Smooth muscle cell (in vitro differentiated cells): Measurements from ENCODE around the gene DHFR. TPM values are rescaled to one million over a fixed set of nuclear protein-coding genes. Genes with fewer than 3 reads are reported as not detected.

ENCODE experiments used
- DNase-seq: peaks from one replicate; lab custom pipeline; 2025; ENCODE audit not compliant: unreplicated experiment; lab: John Stamatoyannopoulos, UW
- H2AFZ ChIP-seq: fragments of 200-600 bp; sonication (generic); 2 replicates; pipeline ENCODE4 v1.6.0; 2016; ENCODE audit warnings: antibody characterized with exemption, low read depth, mild to moderate bottlenecking
- H3F3A ChIP-seq: fragments of 200-600 bp; sonication (generic); 2 replicates; pipeline ENCODE4 v1.6.0; 2017; ENCODE audit warnings: antibody characterized with exemption, low read depth
- H3K27ac ChIP-seq: fragments of 200-600 bp; sonication (generic); 2 replicates; pipeline ENCODE4 v1.5.1; 2016; ENCODE audit warnings: low read depth, mild to moderate bottlenecking
- H3K27me3 ChIP-seq: fragments of 200-600 bp; sonication (generic); 2 replicates; pipeline ENCODE4 v1.6.1; 2016; ENCODE audit warnings: low read depth, mild to moderate bottlenecking
- H3K36me3 ChIP-seq: fragments of 200-600 bp; sonication (generic); 2 replicates; pipeline ENCODE4 v1.5.1; 2016; ENCODE audit warnings: low read depth
- H3K4me1 ChIP-seq: fragments of 200-600 bp; sonication (generic); 2 replicates; pipeline ENCODE4 v1.5.1; 2016; ENCODE audit warnings: low read depth
- H3K4me2 ChIP-seq: fragments of 200-600 bp; sonication (generic); 2 replicates; pipeline ENCODE4 v1.6.0; 2016; ENCODE audit warnings: mild to moderate bottlenecking
- H3K4me3 ChIP-seq: fragments of 200-600 bp; sonication (generic); 2 replicates; pipeline ENCODE4 v1.5.1; 2016; ENCODE audit warnings: mild to moderate bottlenecking
- H3K79me2 ChIP-seq: fragments of 200-600 bp; sonication (generic); 2 replicates; pipeline ENCODE4 v1.6.0; 2016; ENCODE audit warnings: low read depth, mild to moderate bottlenecking
- H3K9ac ChIP-seq: fragments of 200-600 bp; sonication (generic); 2 replicates; pipeline ENCODE4 v1.6.0; 2016; ENCODE audit warnings: low read depth
- H3K9me3 ChIP-seq: fragments of 200-600 bp; sonication (generic); replicated peaks from 2 replicates; pipeline ENCODE4 v1.5.1; 2016; ENCODE audit warnings: low read depth
- H4K20me1 ChIP-seq: fragments of 200-600 bp; sonication (generic); 2 replicates; pipeline ENCODE4 v1.6.0; 2016; ENCODE audit warnings: low read depth
- WGBS: methylation state at CpG from one replicate; pipeline ENCODE4 v1.1.7; 2016; ENCODE audit warnings: low lambda C conversion rate; 5-methylcytosine and 5-hydroxymethylcytosine counted together
- polyA plus RNA-seq: library from polyadenylated mRNA; unstranded; fragments of >200 nt; fragmentation: Nextera tagmentation; extraction: Ambion mirVana; gene quantifications from 2 replicates; pipeline ENCODE4 v1.2.1, GENCODE V29; 2016
- total RNA-seq: library from RNA; depleted of rRNA; stranded (reverse); fragments of >200 nt; gene quantifications from 2 replicates; pipeline ENCODE4 v1.2.3, GENCODE V29; 2014
- TF ChIP-seq, protein P1 (sequence below): fragments of 200-600 bp; sonication (generic); IDR thresholded peaks from 2 replicates; pipeline ENCODE4 v1.5.1; 2017; ENCODE audit warnings: borderline replicate concordance, mild to moderate bottlenecking, antibody characterized with exemption; ENCODE audit not compliant: insufficient read depth, poor library complexity, severe bottlenecking

Gene DHFR
- total and polyA plus RNA-seq, 2 experiments from 2014 or later = 7.4 to 16.5 TPM

DNA sequence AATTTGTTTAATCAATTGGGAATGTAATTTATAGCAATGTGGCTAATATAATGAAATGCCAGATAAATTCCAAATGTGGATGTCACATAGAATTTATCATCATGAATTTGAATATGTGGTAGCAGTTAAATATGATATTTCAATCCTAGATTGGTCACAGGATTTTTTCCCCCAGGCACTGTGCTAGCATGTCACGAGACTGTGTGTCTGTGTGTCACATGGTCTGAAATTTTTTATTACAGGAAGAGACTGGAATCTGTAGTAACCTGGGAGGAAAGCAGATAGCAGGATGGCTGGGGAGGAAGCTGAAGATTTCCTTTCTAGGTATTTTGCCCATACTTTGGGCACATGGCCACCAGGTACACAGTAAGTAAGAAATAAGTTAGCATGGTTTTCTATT lies 35.7 kb downstream of the DHFR start:
- H3K4me2 ChIP-seq = no peak overlapping the region
- 77% methylated on average over 1 of the region's 1 CpG for WGBS

DNA sequence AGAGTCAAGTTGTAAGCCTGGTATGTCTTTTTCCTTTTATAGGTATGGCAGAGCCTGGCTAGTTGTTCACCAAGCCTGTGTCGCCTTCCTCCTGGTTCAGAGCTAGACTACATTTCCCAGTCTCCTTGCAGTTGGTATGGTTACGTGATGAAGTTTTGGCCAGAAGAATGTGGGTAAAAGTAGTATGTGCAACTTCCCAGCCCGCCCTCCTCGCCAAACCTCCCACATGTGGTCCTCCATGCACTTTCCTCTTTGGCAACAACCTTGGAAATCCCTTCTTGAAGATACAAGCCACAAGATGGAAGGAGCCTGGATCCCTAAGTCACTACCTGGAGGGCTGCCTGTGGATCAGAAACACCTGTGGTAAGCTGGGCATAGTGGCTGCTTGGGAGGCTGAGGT lies 36.3 kb downstream of the DHFR start:
- no peaks in the 10 kb centered on the region for H3K36me3 ChIP-seq
- no peak overlapping the region for H3K27ac ChIP-seq
- H3F3A ChIP-seq = no peaks in the 10 kb centered on the region
- no peak overlapping the region for H2AFZ ChIP-seq
- 89% methylated on average over 4 of the region's 4 CpGs for WGBS
- H3K9ac ChIP-seq = no peak overlapping the region
- H3K27me3 ChIP-seq = no peaks in the 10 kb centered on the region
- DNase-seq = no peak
- no peak overlapping the region for H3K4me2 ChIP-seq
- H4K20me1 ChIP-seq = no peaks in the 10 kb centered on the region
- H3K79me2 ChIP-seq = no peaks in the 10 kb centered on the region
- H3K9me3 ChIP-seq = no peaks in the 10 kb centered on the region
- peaks cover 8% of the 10 kb centered on the region for H3K4me1 ChIP-seq
- no peak overlapping the region for H3K4me3 ChIP-seq
- TF ChIP-seq, protein P1, sequence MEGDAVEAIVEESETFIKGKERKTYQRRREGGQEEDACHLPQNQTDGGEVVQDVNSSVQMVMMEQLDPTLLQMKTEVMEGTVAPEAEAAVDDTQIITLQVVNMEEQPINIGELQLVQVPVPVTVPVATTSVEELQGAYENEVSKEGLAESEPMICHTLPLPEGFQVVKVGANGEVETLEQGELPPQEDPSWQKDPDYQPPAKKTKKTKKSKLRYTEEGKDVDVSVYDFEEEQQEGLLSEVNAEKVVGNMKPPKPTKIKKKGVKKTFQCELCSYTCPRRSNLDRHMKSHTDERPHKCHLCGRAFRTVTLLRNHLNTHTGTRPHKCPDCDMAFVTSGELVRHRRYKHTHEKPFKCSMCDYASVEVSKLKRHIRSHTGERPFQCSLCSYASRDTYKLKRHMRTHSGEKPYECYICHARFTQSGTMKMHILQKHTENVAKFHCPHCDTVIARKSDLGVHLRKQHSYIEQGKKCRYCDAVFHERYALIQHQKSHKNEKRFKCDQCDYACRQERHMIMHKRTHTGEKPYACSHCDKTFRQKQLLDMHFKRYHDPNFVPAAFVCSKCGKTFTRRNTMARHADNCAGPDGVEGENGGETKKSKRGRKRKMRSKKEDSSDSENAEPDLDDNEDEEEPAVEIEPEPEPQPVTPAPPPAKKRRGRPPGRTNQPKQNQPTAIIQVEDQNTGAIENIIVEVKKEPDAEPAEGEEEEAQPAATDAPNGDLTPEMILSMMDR = no peak

More for the DNA sequence above, 35.7 kb downstream of the DHFR start:
- Histone ChIP-seq H3K27ac (no peak overlapping the region), H4K20me1 (no peaks in the 10 kb centered on the region), H2AFZ (no peak overlapping the region), H3K79me2 (no peaks in the 10 kb centered on the region), H3K36me3 (no peaks in the 10 kb centered on the region), H3K9me3 (no peaks in the 10 kb centered on the region), H3K4me1 (peaks cover 8% of the 10 kb centered on the region), H3K9ac (no peak overlapping the region), H3K27me3 (no peaks in the 10 kb centered on the region), H3F3A (no peaks in the 10 kb centered on the region), H3K4me3 (no peak overlapping the region)
- TF ChIP-seq, protein P1 = no peak
- no peak for DNase-seq

DNA sequence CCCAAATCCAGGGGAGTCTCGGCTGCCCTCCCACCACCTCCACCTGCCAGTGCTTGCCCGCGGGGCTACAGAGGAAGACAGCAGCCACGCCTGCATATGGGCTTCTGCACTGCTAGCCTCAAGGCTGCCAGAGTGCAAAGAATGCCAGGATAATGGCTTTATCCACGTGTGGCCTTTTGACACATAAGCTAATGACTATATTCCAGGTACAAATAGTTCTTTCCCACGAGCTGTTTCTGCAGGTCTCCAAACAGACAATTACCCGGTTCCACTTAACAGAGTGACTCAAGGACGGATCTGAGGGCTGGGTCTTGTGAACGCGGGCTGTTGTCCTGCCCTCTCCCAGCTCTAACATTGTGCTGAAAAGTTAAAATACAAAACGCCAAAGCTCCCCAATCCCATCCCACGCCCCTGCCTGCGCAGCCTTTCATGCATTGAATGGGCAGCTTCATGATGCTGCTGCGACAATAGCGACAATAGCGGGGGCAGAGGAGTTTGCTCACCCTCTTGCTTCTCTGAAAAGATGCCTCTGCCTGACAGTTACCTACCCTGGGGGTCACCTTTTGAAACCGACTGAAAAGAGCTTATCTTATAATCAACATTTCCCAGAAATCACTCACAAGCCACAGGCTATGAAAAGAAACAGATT lies 39.4 kb downstream of the DHFR start:
- H3F3A ChIP-seq = no peaks in the 10 kb centered on the region
- DNase-seq = no peak
- no peak overlapping the region for H3K9ac ChIP-seq
- H3K27me3 ChIP-seq = no peaks in the 10 kb centered on the region
- no peaks in the 10 kb centered on the region for H3K9me3 ChIP-seq
- H3K4me2 ChIP-seq = no peak overlapping the region
- no peak overlapping the region for H3K4me3 ChIP-seq
- peaks cover 8% of the 10 kb centered on the region for H3K4me1 ChIP-seq
- no peak overlapping the region for H3K27ac ChIP-seq
- H2AFZ ChIP-seq = no peak overlapping the region
- WGBS = 74% methylated on average over 17 of the region's 17 CpGs
- TF ChIP-seq, protein P1 = no peak
- no peaks in the 10 kb centered on the region for H3K79me2 ChIP-seq
- H4K20me1 ChIP-seq = no peaks in the 10 kb centered on the region
- no peaks in the 10 kb centered on the region for H3K36me3 ChIP-seq

DNA sequence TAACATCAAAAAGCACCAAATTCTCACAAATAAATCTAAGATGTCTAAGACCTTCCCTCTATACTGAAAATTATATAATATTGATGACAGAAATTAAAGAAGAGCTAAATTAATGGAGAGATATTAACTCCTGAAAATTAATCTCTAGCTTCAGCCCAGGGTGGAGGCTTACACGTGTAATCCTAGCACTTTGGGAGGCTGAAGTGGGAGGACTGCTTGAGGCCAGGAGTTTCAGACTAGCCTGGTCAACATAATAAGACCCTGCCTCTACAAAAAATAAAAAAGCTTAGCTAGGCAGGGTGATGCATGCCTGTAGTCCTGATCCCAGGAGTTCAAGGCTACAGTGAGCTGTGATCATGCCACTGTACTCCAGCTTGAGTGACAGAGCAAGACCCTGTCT lies 45.1 kb downstream of the DHFR start:
- DNase-seq = no peak
- 84% methylated on average over 1 of the region's 1 CpG for WGBS
- H3K36me3 ChIP-seq = no peaks in the 10 kb centered on the region
- no peaks in the 10 kb centered on the region for H3F3A ChIP-seq
- H2AFZ ChIP-seq = no peak overlapping the region
- H3K27me3 ChIP-seq = no peaks in the 10 kb centered on the region
- no peak overlapping the region for H3K27ac ChIP-seq
- no peak overlapping the region for H3K9ac ChIP-seq
- no peaks in the 10 kb centered on the region for H4K20me1 ChIP-seq
- TF ChIP-seq, protein P1 = no peak
- H3K4me2 ChIP-seq = no peak overlapping the region
- H3K4me1 ChIP-seq = peaks cover under 1% of the 10 kb centered on the region
- H3K79me2 ChIP-seq = no peaks in the 10 kb centered on the region
- H3K9me3 ChIP-seq = no peaks in the 10 kb centered on the region
- H3K4me3 ChIP-seq = no peak overlapping the region
